ENCODE measurements around the gene RBM45.
A peak's percentile ranks its signal among the peaks of the same experiment; 100 is the strongest.

RBM45 gene

GRCh38 chr2:178160601-178161000 lies 48.4 kb downstream of the RBM45 start:
- TF ChIP-seq CTCF (IDR thresholded peaks at IDR 0.05; ENCODE audit: low read depth, low read length): no peak
- H3K4me3 ChIP-seq (ENCODE audit: low read depth, low read length): no peak overlapping the region

GRCh38 chr2:178163395-178163794 lies 51.2 kb downstream of the RBM45 start:
- H3K4me3 ChIP-seq (ENCODE audit: low read depth, low read length): 0 out of 2 replicates have a peak overlapping the region, but pooled peaks have one; percentile 23
- TF ChIP-seq CTCF (IDR thresholded peaks at IDR 0.05; ENCODE audit: low read depth, low read length): no peak

- H3K4me3 ChIP-seq (ENCODE audit: low read depth, low read length): no peak overlapping the region
- no peak for TF ChIP-seq CTCF (IDR thresholded peaks at IDR 0.05; ENCODE audit: low read depth, low read length)
Observed at GRCh38 chr2:178163911-178164310, 51.7 kb downstream of the RBM45 start.

- no peak for TF ChIP-seq CTCF (IDR thresholded peaks at IDR 0.05; ENCODE audit: low read depth, low read length)
- no peak overlapping the region for H3K4me3 ChIP-seq (ENCODE audit: low read depth, low read length)
Observed at GRCh38 chr2:178173657-178174056, 61.4 kb downstream of the RBM45 start.

GRCh38 chr2:178177066-178177679 lies 64.9 kb downstream of the RBM45 start:
- H3K4me3 ChIP-seq (ENCODE audit: low read depth, low read length): no peak overlapping the region
- TF ChIP-seq CTCF (IDR thresholded peaks at IDR 0.05; ENCODE audit: low read depth, low read length): no peak
